Measurements from ENCODE around the gene PCNT.

PCNT gene

DNA sequence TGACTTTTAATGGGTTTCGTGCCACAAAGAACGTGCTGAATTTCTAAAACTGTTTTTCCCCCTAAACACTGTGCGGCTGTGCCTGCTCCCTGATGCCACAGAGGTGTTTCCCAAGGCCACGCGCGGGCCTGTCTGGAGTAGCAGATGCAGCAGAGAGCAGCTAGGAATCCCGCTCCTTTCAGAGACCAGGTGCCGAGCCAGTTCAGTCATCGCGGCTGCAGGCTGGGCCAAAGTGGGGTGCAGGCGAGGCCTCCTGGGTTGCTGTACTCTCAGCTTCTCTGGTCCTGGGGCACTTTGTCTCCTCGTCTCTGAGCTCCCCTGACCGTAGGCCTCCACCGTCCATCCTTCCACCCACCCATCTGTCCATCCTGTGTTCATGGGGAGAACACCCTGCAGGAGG is 117.4 kb downstream of the PCNT start:
- ChIA-PET CTCF (interaction anchor here (0.6 to 0.7 kb wide), 3 partner anchors 66 to 90 kb away, joined by 3 to 6 read pairs (median 3); no protein-coding TSS in a partner anchor), POLR2A (interaction anchor here (1.0 kb wide), 1 partner anchor 10 kb away, joined by 3 read pairs; no protein-coding TSS in a partner anchor)
- TF ChIP-seq ZNF518A (tag by site-specific recombination; conservative IDR thresholded peaks at IDR 0.05; ENCODE audit: low read depth) (no peak), GLI2 (tag by site-specific recombination; IDR thresholded peaks at IDR 0.05; ENCODE audit: borderline replicate concordance, low read depth) (no peak), ZNF747 (tag by site-specific recombination; IDR thresholded peaks at IDR 0.05) (no peak), ZXDB (tag by site-specific recombination; IDR thresholded peaks at IDR 0.05) (no peak), ZBTB48 (tag by site-specific recombination; IDR thresholded peaks at IDR 0.05) (no peak), FEZF1 (tag by site-specific recombination; IDR thresholded peaks at IDR 0.05) (no peak), ZNF37A (tag by site-specific recombination; IDR thresholded peaks at IDR 0.05) (no peak), ZNF670 (tag by site-specific recombination; IDR thresholded peaks at IDR 0.05; ENCODE audit: low read depth) (no peak), ZNF530 (tag by site-specific recombination; IDR thresholded peaks at IDR 0.05; ENCODE audit: low read depth) (no peak), ZNF664 (tag by site-specific recombination; IDR thresholded peaks at IDR 0.05) (no peak), PRDM1 (tag by site-specific recombination; IDR thresholded peaks at IDR 0.05) (no peak), SCRT1 (tag by site-specific recombination; IDR thresholded peaks at IDR 0.05; ENCODE audit: borderline replicate concordance) (no peak), ZNF521 (tag by site-specific recombination; IDR thresholded peaks at IDR 0.05) (no peak), ZNF658 (tag by site-specific recombination; IDR thresholded peaks at IDR 0.05) (no peak), ZNF280D (tag by site-specific recombination; IDR thresholded peaks at IDR 0.05) (no peak)
- TF ChIP-seq, protein P1, sequence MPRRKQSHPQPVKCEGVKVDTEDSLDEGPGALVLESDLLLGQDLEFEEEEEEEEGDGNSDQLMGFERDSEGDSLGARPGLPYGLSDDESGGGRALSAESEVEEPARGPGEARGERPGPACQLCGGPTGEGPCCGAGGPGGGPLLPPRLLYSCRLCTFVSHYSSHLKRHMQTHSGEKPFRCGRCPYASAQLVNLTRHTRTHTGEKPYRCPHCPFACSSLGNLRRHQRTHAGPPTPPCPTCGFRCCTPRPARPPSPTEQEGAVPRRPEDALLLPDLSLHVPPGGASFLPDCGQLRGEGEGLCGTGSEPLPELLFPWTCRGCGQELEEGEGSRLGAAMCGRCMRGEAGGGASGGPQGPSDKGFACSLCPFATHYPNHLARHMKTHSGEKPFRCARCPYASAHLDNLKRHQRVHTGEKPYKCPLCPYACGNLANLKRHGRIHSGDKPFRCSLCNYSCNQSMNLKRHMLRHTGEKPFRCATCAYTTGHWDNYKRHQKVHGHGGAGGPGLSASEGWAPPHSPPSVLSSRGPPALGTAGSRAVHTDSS (tag by site-specific recombination; IDR thresholded peaks at IDR 0.05) = no peak
- Histone ChIP-seq H3K4me3 (ENCODE audit: low read depth, low read length) (no peak overlapping the region), H3K9me3 (ENCODE audit: control insufficient read depth, insufficient read depth, low read depth, low read length) (no peaks in the 10 kb centered on the region), H3K36me3 (ENCODE audit: control insufficient read depth in 2 of 2, insufficient read depth in 1 of 2, low read length in 2 of 2) (peaks cover 29 to 89% of the 10 kb centered on the region in 2 experiments), H3K4me1 (ENCODE audit: control insufficient read depth, insufficient read depth, low read length) (no peaks in the 10 kb centered on the region), H3K27ac (ENCODE audit: extremely low read depth, low read depth, low read length) (no peak overlapping the region)

DNA sequence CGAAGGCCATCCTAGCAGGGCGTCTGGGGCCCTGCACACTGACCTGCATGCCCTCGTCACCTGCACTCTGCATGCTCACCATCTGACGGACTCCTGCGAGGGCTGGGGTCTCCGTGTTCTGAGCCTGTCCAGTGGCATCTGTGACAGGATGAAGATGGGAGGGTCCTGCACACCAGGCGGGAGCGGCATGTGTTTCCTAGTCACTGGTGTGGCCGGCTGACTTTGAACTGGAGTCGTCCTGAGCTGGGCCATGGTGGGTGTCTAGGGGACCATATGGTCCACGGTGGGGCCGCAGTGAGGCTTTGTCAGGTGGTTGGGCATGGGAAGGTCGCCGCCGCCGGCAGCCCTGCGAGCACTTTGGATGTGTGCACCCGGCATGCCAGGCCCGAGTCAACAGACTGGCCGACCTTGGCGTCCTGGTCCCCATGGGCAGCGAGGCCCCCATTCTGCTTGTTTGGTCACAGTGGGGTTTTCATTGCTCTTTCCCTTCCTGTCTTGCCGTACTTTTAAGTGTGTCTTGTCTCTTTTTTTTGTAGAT is 118.1 kb downstream of the PCNT start:
- Histone ChIP-seq H3K36me3 (ENCODE audit: control insufficient read depth in 2 of 2, insufficient read depth in 1 of 2, low read length in 2 of 2) (peaks cover 29 to 87% of the 10 kb centered on the region in 2 experiments), H3K27ac (ENCODE audit: extremely low read depth, low read depth, low read length) (no peak overlapping the region), H3K9me3 (ENCODE audit: control insufficient read depth, insufficient read depth, low read depth, low read length) (no peaks in the 10 kb centered on the region), H3K4me1 (ENCODE audit: control insufficient read depth, insufficient read depth, low read length) (no peaks in the 10 kb centered on the region), H3K4me3 (ENCODE audit: low read depth, low read length) (no peak overlapping the region)
- POLR2A ChIA-PET = no interaction called here
- CTCF ChIA-PET = interaction anchor here (0.6 kb wide), 2 partner anchors 67 to 90 kb away, joined by 3 read pairs; no protein-coding TSS in a partner anchor
- TF ChIP-seq ZNF488 (tag by site-specific recombination; IDR thresholded peaks at IDR 0.05) = no peak
- no peak for TF ChIP-seq ZNF571 (tag by site-specific recombination; IDR thresholded peaks at IDR 0.05)
- no peak for TF ChIP-seq ZNF121 (tag by site-specific recombination; IDR thresholded peaks at IDR 0.05)
- no peak for TF ChIP-seq ZNF76 (tag by site-specific recombination; IDR thresholded peaks at IDR 0.05; ENCODE audit: borderline replicate concordance, low read depth)
- TF ChIP-seq CTCF (tag by site-specific recombination; IDR thresholded peaks at IDR 0.05) = no peak
- TF ChIP-seq ZFHX2 (tag by site-specific recombination; conservative IDR thresholded peaks at IDR 0.05) = no peak
- no peak for TF ChIP-seq ZNF426 (tag by site-specific recombination; IDR thresholded peaks at IDR 0.05)
- no peak for TF ChIP-seq ZNF473 (tag by site-specific recombination; IDR thresholded peaks at IDR 0.05)

All from HEK293 (cell line).